ENCODE results near the gene HES4. TPM values are rescaled to one million over a fixed set of nuclear protein-coding genes. Genes with fewer than 3 reads are reported as not detected.

HES4 gene
- total RNA-seq, 3 donors from 2014 or later (not counting 1 experiment from before 2014, with no cell fraction given), result 15.4 to 35.5 (median 28.9) TPM

DNA sequence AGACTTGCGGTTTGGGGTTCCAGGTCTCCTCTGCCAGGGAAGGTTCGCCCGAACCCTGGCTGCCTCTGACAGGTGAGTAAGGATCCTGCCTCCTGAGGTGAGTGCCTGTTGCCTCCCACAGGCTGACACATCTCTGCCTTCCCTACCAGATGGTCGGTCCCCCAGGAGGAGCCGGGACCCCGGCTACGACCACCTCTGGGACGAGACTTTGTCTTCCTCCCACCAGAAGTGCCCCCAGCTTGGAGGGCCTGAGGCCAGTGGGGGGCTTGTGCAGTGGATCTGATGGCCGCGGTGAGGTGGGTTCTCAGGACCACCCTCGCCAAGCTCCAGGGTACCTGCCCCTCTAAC is 25.6 kb downstream of the HES4 start:
- no peaks in the 10 kb centered on the region for H3K9me3 Mint-ChIP-seq
- ATAC-seq, result no peak
- 91% methylated on average over 11 of the region's 11 CpGs for WGBS (ENCODE audit: insufficient coverage)
- Histone ChIP-seq H3K4me3 (ENCODE audit: low read length) (no peak overlapping the region), H3K27me3 (ENCODE audit: control insufficient read depth, insufficient read depth, low read length) (peaks cover 13% of the 10 kb centered on the region), H3K36me3 (ENCODE audit: control insufficient read depth, insufficient read depth, low read length) (no peaks in the 10 kb centered on the region), H3K9me3 (ENCODE audit: control insufficient read depth, insufficient read depth, low read length) (no peaks in the 10 kb centered on the region), H3K4me1 (ENCODE audit: control insufficient read depth, insufficient read depth, low read length) (peaks cover 12% of the 10 kb centered on the region), H3K27ac (ENCODE audit: low read length) (no peak overlapping the region)
- no peaks in the 10 kb centered on the region for H3K36me3 Mint-ChIP-seq
- DNase-seq, result no peak
- no peak overlapping the region for H3K4me3 Mint-ChIP-seq
- peaks cover 0 to 8% of the 10 kb centered on the region in 2 donors for H3K4me1 Mint-ChIP-seq
- no peak overlapping the region for H3K27ac Mint-ChIP-seq
- TF ChIP-seq, protein P1, sequence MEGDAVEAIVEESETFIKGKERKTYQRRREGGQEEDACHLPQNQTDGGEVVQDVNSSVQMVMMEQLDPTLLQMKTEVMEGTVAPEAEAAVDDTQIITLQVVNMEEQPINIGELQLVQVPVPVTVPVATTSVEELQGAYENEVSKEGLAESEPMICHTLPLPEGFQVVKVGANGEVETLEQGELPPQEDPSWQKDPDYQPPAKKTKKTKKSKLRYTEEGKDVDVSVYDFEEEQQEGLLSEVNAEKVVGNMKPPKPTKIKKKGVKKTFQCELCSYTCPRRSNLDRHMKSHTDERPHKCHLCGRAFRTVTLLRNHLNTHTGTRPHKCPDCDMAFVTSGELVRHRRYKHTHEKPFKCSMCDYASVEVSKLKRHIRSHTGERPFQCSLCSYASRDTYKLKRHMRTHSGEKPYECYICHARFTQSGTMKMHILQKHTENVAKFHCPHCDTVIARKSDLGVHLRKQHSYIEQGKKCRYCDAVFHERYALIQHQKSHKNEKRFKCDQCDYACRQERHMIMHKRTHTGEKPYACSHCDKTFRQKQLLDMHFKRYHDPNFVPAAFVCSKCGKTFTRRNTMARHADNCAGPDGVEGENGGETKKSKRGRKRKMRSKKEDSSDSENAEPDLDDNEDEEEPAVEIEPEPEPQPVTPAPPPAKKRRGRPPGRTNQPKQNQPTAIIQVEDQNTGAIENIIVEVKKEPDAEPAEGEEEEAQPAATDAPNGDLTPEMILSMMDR (IDR thresholded peaks at IDR 0.05), result no peak
- intact Hi-C loops (cut with micrococcal nuclease), result no loop called here
- H3K27me3 Mint-ChIP-seq (ENCODE audit: low read depth in 2 of 2), result peaks cover 0 to 17% of the 10 kb centered on the region in 2 donors

GRCh38 chr1:973459-974292 is 26.2 kb downstream of the HES4 start:
- Histone ChIP-seq H3K9me3 (ENCODE audit: control insufficient read depth, insufficient read depth, low read length) (no peaks in the 10 kb centered on the region), H3K27ac (ENCODE audit: low read length) (no peak overlapping the region), H3K4me3 (ENCODE audit: low read length) (no peak overlapping the region), H3K36me3 (ENCODE audit: control insufficient read depth, insufficient read depth, low read length) (no peaks in the 10 kb centered on the region), H3K27me3 (ENCODE audit: control insufficient read depth, insufficient read depth, low read length) (peaks cover 13% of the 10 kb centered on the region), H3K4me1 (ENCODE audit: control insufficient read depth, insufficient read depth, low read length) (peaks cover 12% of the 10 kb centered on the region)
- Mint-ChIP-seq H3K27ac (no peak overlapping the region), H3K27me3 (ENCODE audit: low read depth in 2 of 2) (peaks cover 0 to 19% of the 10 kb centered on the region in 2 donors), H3K4me3 (no peak overlapping the region), H3K4me1 (peaks cover 0 to 8% of the 10 kb centered on the region in 2 donors), H3K36me3 (no peaks in the 10 kb centered on the region), H3K9me3 (no peaks in the 10 kb centered on the region)
- TF ChIP-seq, protein P1 (IDR thresholded peaks at IDR 0.05), result no peak
- intact Hi-C loops (cut with micrococcal nuclease), result no loop called here
- ATAC-seq (no peak), DNase-seq (no peak)
- 92% methylated on average over 28 of the region's 28 CpGs for WGBS (ENCODE audit: insufficient coverage)

GRCh38 chr1:972726-973458 is 27.0 kb downstream of the HES4 start:
- DNase-seq (no peak), ATAC-seq (no peak)
- peaks cover 0 to 20% of the 10 kb centered on the region in 2 donors for H3K27me3 Mint-ChIP-seq (ENCODE audit: low read depth in 2 of 2)
- TF ChIP-seq, protein P1 (IDR thresholded peaks at IDR 0.05), result no peak
- intact Hi-C loops (cut with micrococcal nuclease), result no loop called here
- no peaks in the 10 kb centered on the region for H3K9me3 ChIP-seq (ENCODE audit: control insufficient read depth, insufficient read depth, low read length)
- no peak overlapping the region for H3K27ac ChIP-seq (ENCODE audit: low read length)
- WGBS (ENCODE audit: insufficient coverage), result 91% methylated on average over 28 of the region's 28 CpGs
- no peaks in the 10 kb centered on the region for H3K36me3 ChIP-seq (ENCODE audit: control insufficient read depth, insufficient read depth, low read length)
- peaks cover 13% of the 10 kb centered on the region for H3K27me3 ChIP-seq (ENCODE audit: control insufficient read depth, insufficient read depth, low read length)
- peaks cover 12% of the 10 kb centered on the region for H3K4me1 ChIP-seq (ENCODE audit: control insufficient read depth, insufficient read depth, low read length)
- no peak overlapping the region for H3K27ac Mint-ChIP-seq
- H3K4me3 ChIP-seq (ENCODE audit: low read length), result no peak overlapping the region
- no peaks in the 10 kb centered on the region for H3K9me3 Mint-ChIP-seq
- no peaks in the 10 kb centered on the region for H3K36me3 Mint-ChIP-seq
- no peak overlapping the region for H3K4me3 Mint-ChIP-seq
- H3K4me1 Mint-ChIP-seq, result peaks cover 0 to 8% of the 10 kb centered on the region in 2 donors

Measured in natural killer cell (primary cell).